H9 (cell line): ENCODE data around the gene SMPX. TPM values are rescaled to one million over a fixed set of nuclear protein-coding genes. Genes with fewer than 3 reads are reported as not detected.

Experiments
- DNase-seq: peaks from one replicate; pipeline ENCODE4 v3.0.0-alpha.2; 2017
- H2AFZ ChIP-seq: one replicate; pipeline ENCODE4 v1.6.1; 2013; ENCODE audit warnings: mild to moderate bottlenecking, low read length, control low read depth, moderate library complexity
- H2AK5ac ChIP-seq: 2 replicates; pipeline ENCODE4 v1.6.1; 2013; ENCODE audit warnings: low read length, control low read depth, mixed read lengths; ENCODE audit not compliant: insufficient read length
- H2BK120ac ChIP-seq: one replicate; pipeline ENCODE4 v1.6.1; 2013; ENCODE audit warnings: low read depth, mild to moderate bottlenecking, low read length, control low read depth, inconsistent platforms; ENCODE audit not compliant: poor library complexity, severe bottlenecking
- H2BK12ac ChIP-seq: 2 replicates; pipeline ENCODE4 v1.6.1; 2013; ENCODE audit warnings: low read length, control low read depth, mixed read lengths, low read depth; ENCODE audit not compliant: insufficient read length
- H2BK15ac ChIP-seq: 2 replicates; pipeline ENCODE4 v1.6.1; 2013; ENCODE audit warnings: low read depth, low read length, control low read depth
- H2BK20ac ChIP-seq: one replicate; pipeline ENCODE4 v1.6.1; 2013; ENCODE audit warnings: low read depth, mild to moderate bottlenecking, low read length, control low read depth, inconsistent platforms; ENCODE audit not compliant: poor library complexity, severe bottlenecking
- H2BK5ac ChIP-seq: 2 replicates; pipeline ENCODE4 v1.6.1; 2013; ENCODE audit warnings: low read length, control low read depth, mixed read lengths; ENCODE audit not compliant: insufficient read length
- H3K14ac ChIP-seq: 2 replicates; pipeline ENCODE4 v1.6.1; 2013; ENCODE audit warnings: low read length, control low read depth; ENCODE audit not compliant: insufficient read depth
- H3K18ac ChIP-seq: 2 replicates; pipeline ENCODE4 v1.6.1; 2013; ENCODE audit warnings: low read depth, mild to moderate bottlenecking, mixed read lengths, low read length, control low read depth; ENCODE audit not compliant: insufficient read length
- H3K23ac ChIP-seq: 2 replicates; pipeline ENCODE4 v1.6.1; 2013; ENCODE audit warnings: low read length, control low read depth, mixed read lengths, low read depth; ENCODE audit not compliant: insufficient read length
- H3K23me2 ChIP-seq: 2 replicates; pipeline ENCODE4 v1.6.1; 2013; ENCODE audit warnings: low read depth, mild to moderate bottlenecking, mixed read lengths, low read length, control low read depth; ENCODE audit not compliant: insufficient read length, poor library complexity, severe bottlenecking
- H3K27ac ChIP-seq: 2 replicates; pipeline ENCODE4 v1.5.1; 2013; ENCODE audit warnings: low read length, control low read depth, mixed read lengths, low read depth; ENCODE audit not compliant: insufficient read length
- H3K27me3 ChIP-seq: 2 replicates; pipeline ENCODE4 v1.6.1; 2013; ENCODE audit warnings: low read length, control low read depth, inconsistent platforms; ENCODE audit not compliant: insufficient read depth
- H3K4ac ChIP-seq: 2 replicates; pipeline ENCODE4 v1.6.1; 2013; ENCODE audit warnings: low read depth, mild to moderate bottlenecking, control low read depth, inconsistent platforms, low read length, moderate library complexity
- H3K4me1 ChIP-seq: 2 replicates; pipeline ENCODE4 v1.6.1; 2013; ENCODE audit warnings: low read length, control low read depth, inconsistent platforms; ENCODE audit not compliant: insufficient read depth
- H3K4me2 ChIP-seq: 2 replicates; pipeline ENCODE4 v1.6.1; 2013; ENCODE audit warnings: low read length, control low read depth, mixed read lengths; ENCODE audit not compliant: insufficient read length, insufficient read depth
- H3K56ac ChIP-seq: 2 replicates; pipeline ENCODE4 v1.6.1; 2013; ENCODE audit warnings: low read depth, mild to moderate bottlenecking, mixed read lengths, low read length, control low read depth; ENCODE audit not compliant: insufficient read length
- H3K79me1 ChIP-seq: 2 replicates; pipeline ENCODE4 v1.6.1; 2013; ENCODE audit warnings: low read depth, mild to moderate bottlenecking, moderate library complexity, low read length, control low read depth, inconsistent platforms; ENCODE audit not compliant: insufficient read depth, poor library complexity, severe bottlenecking
- H3K79me2 ChIP-seq: 2 replicates; pipeline ENCODE4 v1.6.1; 2013; ENCODE audit warnings: low read length, control low read depth, inconsistent platforms; ENCODE audit not compliant: insufficient read depth
- H3K9ac ChIP-seq: 2 replicates; pipeline ENCODE4 v1.6.1; 2013; ENCODE audit warnings: low read length, control low read depth, mixed read lengths; ENCODE audit not compliant: insufficient read length; ENCODE audit errors: extremely low read depth
- H3K9me3 ChIP-seq: one replicate; pipeline ENCODE4 v1.6.1; 2013; ENCODE audit warnings: low read depth, low read length, inconsistent platforms; ENCODE audit not compliant: control insufficient read depth
- H3T11ph ChIP-seq: one replicate; pipeline ENCODE4 v1.6.1; 2013; ENCODE audit warnings: mild to moderate bottlenecking, low read length, control low read depth, inconsistent platforms
- H4K20me1 ChIP-seq: one replicate; pipeline ENCODE4 v1.6.1; 2013; ENCODE audit not compliant: control insufficient read depth, insufficient read length, insufficient read depth
- H4K5ac ChIP-seq: 2 replicates; pipeline ENCODE4 v1.6.1; 2013; ENCODE audit warnings: low read depth, mild to moderate bottlenecking, mixed read lengths, low read length, control low read depth; ENCODE audit not compliant: insufficient read length
- H4K8ac ChIP-seq: replicated peaks from 2 replicates; pipeline ENCODE4 v1.6.1; 2013; ENCODE audit warnings: low read length, control low read depth, mixed read lengths, low read depth; ENCODE audit not compliant: insufficient read length
- H4K91ac ChIP-seq: 2 replicates; pipeline ENCODE4 v1.6.1; 2013; ENCODE audit warnings: low read depth, mild to moderate bottlenecking, moderate library complexity, mixed read lengths, low read length, control low read depth; ENCODE audit not compliant: insufficient read length
- H3K27ac Mint-ChIP-seq, 3 experiments: 2 replicates in 2 of 3; 3 replicates in 1 of 3; pipeline ENCODE4 v1.8.0; 2020 to 2021; ENCODE audit warnings: mixed read lengths in 3 of 3, mild to moderate bottlenecking in 1 of 3, moderate library complexity in 1 of 3
- H3K27me3 Mint-ChIP-seq: 2 replicates; pipeline ENCODE4 v1.8.0; 2021; ENCODE audit warnings: low read depth, mild to moderate bottlenecking, moderate library complexity, mixed read lengths
- H3K36me3 Mint-ChIP-seq, 3 experiments: 2 replicates in 2 of 3; 3 replicates in 1 of 3; pipeline ENCODE4 v1.8.0; 2020 to 2021; ENCODE audit warnings: low read depth in 3 of 3, mixed read lengths in 3 of 3; ENCODE audit not compliant: insufficient read depth in 1 of 3
- H3K4me1 Mint-ChIP-seq, 2 experiments: 2 replicates each; pipeline ENCODE4 v1.8.0; 2020; ENCODE audit warnings: mixed read lengths in 2 of 2
- H3K4me3 Mint-ChIP-seq, 2 experiments: 2 replicates in 1 of 2; 3 replicates in 1 of 2; pipeline ENCODE4 v1.8.0; 2020 to 2021; ENCODE audit warnings: mild to moderate bottlenecking in 2 of 2, mixed read lengths in 2 of 2, moderate library complexity in 1 of 2
- H3K9me3 Mint-ChIP-seq, 2 experiments: 2 replicates in 1 of 2; 3 replicates in 1 of 2; pipeline ENCODE4 v1.8.0; 2020; ENCODE audit warnings: mild to moderate bottlenecking in 2 of 2, mixed read lengths in 2 of 2, moderate library complexity in 1 of 2
- CTCF ChIP-seq: fragments of 200-600 bp; sonication (generic); conservative IDR thresholded peaks from 3 replicates; pipeline ENCODE4 v1.8.0; 2021; ENCODE audit warnings: antibody characterized with exemption, mild to moderate bottlenecking
- WGBS: extraction: QIAGEN DNeasy Blood & Tissue Kit; methylation state at CpG from one replicate; pipeline ENCODE4 v1.1.7; 2013; ENCODE audit warnings: missing lambda C conversion rate, low lambda C conversion rate, mixed read lengths; ENCODE audit not compliant: insufficient read length; ENCODE audit errors: extremely low coverage; 5-methylcytosine and 5-hydroxymethylcytosine counted together
- total RNA-seq: library from RNA; stranded (reverse); gene quantifications from 2 replicates; pipeline ENCODE4 v1.2.1, GENCODE V29; 2021

The SMPX gene
- total RNA-seq, 1 experiment from 2014 or later: not detected

GRCh38 chrX:21781525-21781924 lies 23.6 kb upstream of the SMPX start:
- Histone ChIP-seq H2AK5ac (no peak overlapping the region), H3K23ac (no peak overlapping the region), H3K9me3 (no peaks in the 10 kb centered on the region), H3K56ac (no peak overlapping the region), H2BK20ac (no peak overlapping the region), H3T11ph (no peak overlapping the region), H2BK120ac (no peak overlapping the region), H2BK15ac (no peak overlapping the region), H4K5ac (no peak overlapping the region), H3K79me2 (no peaks in the 10 kb centered on the region), H3K9ac (no peak overlapping the region), H2BK12ac (no peak overlapping the region), H2BK5ac (no peak overlapping the region), H4K91ac (no peak overlapping the region), H3K4me2 (no peak overlapping the region), H3K18ac (no peak overlapping the region), H3K27me3 (no peaks in the 10 kb centered on the region), H2AFZ (no peak overlapping the region), H4K20me1 (no peaks in the 10 kb centered on the region), H3K79me1 (no peaks in the 10 kb centered on the region), H3K14ac (no peak overlapping the region), H3K4me1 (peaks cover 9% of the 10 kb centered on the region; the same call in 1 of the 2 replicates), H4K8ac (no peak overlapping the region), H3K27ac (no peak overlapping the region), H3K23me2 (no peaks in the 10 kb centered on the region), H3K4ac (no peak overlapping the region)
- Mint-ChIP-seq H3K36me3 (no peaks in the 10 kb centered on the region), H3K4me3 (no peak overlapping the region), H3K27ac (no peak overlapping the region), H3K9me3 (peaks cover 0 to 18% of the 10 kb centered on the region in 2 experiments; a peak in 3 of 5 replicates), H3K4me1 (peaks cover 16 to 24% of the 10 kb centered on the region in 2 experiments), H3K27me3 (no peaks in the 10 kb centered on the region)
- no CpG with 5 or more reads among the region's 1 CpG for WGBS
- no peak for DNase-seq
- no peak for TF ChIP-seq CTCF
